ENCODE results near the gene SMYD3.

The SMYD3 gene

DNA sequence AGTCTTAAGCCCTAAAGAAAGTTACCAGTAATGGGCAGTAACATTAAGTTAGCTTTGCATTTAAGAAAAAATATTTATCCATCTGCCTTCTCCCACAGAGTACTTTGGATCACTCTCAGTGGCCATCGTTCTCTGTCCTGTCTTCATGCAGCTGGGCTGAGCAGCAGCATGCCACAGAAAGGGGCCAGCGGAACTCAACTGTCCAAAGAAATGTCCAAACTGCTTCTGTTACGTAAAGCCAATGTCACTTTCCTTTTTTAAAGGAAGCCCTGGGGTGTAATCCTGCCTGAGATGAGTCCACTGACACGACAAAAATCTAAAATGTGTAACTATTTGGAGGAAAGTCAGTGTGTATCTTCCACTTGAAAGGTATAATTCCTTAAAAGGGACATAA, 291.6 kb downstream of the SMYD3 start:
- DNase-seq (ENCODE audit: extremely low spot score) = no peak
- CTCF ChIA-PET = no interaction called here
- no peak for TF ChIP-seq FOXM1 (IDR thresholded peaks at IDR 0.05; ENCODE audit: borderline replicate concordance)
- TF ChIP-seq CTBP1 (IDR thresholded peaks at IDR 0.05; ENCODE audit: borderline replicate concordance) = no peak
- TF ChIP-seq ARNT (IDR thresholded peaks at IDR 0.05) = no peak
- no peak for TF ChIP-seq LEF1 (IDR thresholded peaks at IDR 0.05; ENCODE audit: borderline replicate concordance)
- TF ChIP-seq TARDBP (IDR thresholded peaks at IDR 0.05) = no peak
- POLR2A ChIA-PET = no interaction called here

DNA sequence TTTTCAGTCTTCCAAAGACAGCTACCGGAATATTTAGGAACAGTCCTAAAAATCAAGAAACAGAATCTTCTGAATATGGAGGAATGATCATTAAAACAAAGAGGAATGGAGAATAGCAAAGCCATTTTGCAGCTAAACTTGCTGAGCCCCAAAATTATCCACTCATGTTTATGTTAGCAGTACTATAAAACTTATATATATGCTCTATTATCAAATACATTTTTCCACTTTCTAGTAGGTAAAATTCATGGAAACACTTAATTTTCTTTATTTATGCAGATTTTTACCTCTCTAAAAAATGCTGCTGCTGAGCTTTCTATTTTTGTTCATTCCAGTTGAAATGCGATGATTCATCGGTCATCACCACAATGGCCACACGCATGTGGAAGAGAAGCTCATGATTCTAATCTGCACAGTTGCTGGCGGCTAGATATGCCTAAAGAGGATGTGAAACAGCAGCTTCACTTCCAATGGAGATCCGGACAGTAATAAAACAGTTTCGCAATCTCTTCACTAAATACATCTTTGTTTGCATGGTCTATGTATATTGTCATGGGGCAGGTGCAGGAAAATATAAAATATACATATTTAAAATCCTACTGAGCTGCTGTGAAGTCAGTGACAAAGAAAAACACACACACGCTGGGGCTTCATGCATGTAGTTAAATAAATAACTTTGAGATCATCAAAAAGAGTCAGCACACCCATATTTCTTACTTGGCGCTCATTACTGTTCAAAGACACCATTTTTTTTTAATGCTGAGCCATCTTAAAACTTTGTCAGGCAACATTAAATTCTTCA, 292.2 kb downstream of the SMYD3 start:
- no peak for TF ChIP-seq FOXA1 (IDR thresholded peaks at IDR 0.05)
- ChIA-PET CTCF (no interaction called here), POLR2A (no interaction called here)
- DNase-seq (ENCODE audit: extremely low spot score) = no peak

DNA sequence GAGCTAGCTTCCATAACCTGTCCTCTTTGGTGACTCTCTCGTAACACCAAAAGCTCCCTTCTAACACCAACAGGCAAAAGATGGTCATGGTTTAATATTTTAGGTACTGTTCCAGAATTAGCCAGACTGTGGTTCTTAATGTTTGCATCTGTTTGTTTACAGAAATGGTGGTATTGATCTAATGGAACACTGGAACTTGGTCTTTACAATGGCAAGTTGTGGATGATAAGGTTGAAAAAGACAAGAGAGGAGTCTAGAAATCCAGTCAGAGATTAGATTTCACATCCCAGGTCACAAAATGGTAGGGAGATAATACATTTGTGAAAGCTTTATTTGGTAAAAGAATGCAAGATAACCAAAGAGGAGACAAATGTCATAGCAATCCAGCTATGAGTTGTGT, 293.1 kb downstream of the SMYD3 start:
- TF ChIP-seq NFRKB (IDR thresholded peaks at IDR 0.05) (no peak), TARDBP (IDR thresholded peaks at IDR 0.05) (no peak), ELF4 (IDR thresholded peaks at IDR 0.05) (no peak), FOXA1 (IDR thresholded peaks at IDR 0.05) (no peak), L3MBTL2 (conservative IDR thresholded peaks at IDR 0.05) (no peak)
- POLR2A ChIA-PET = no interaction called here
- CTCF ChIA-PET = no interaction called here
- no peak for DNase-seq (ENCODE audit: extremely low spot score)

DNA sequence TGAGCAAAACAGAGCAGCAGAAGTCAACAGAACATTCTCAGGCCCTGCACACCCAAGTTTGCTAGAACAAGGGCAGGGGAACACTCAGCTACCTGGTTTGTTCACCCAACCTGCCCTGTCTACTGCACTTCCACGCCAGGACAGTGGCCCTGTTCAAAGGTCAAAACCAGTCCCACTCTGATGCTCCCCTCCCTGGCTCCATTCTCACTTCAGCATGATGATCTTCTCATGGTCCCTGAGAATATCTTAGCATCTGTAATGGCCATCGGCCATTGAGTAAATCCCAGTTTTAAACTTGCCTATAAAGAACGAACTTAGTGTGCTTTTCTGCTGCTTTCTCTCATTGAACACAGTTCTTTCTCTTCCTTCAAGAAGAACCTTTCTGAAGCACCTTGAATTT, 293.6 kb downstream of the SMYD3 start:
- ChIA-PET POLR2A (no interaction called here), CTCF (no interaction called here)
- DNase-seq (ENCODE audit: extremely low spot score) = no peak
- TF ChIP-seq NFRKB (IDR thresholded peaks at IDR 0.05) (no peak), FOXM1 (IDR thresholded peaks at IDR 0.05; ENCODE audit: borderline replicate concordance) (no peak), ZNF384 (IDR thresholded peaks at IDR 0.05) (no peak), FOXA1 (IDR thresholded peaks at IDR 0.05) (no peak), ELF4 (IDR thresholded peaks at IDR 0.05) (no peak), CTBP1 (IDR thresholded peaks at IDR 0.05; ENCODE audit: borderline replicate concordance) (no peak), ARNT (IDR thresholded peaks at IDR 0.05) (no peak), LEF1 (IDR thresholded peaks at IDR 0.05; ENCODE audit: borderline replicate concordance) (no peak), L3MBTL2 (conservative IDR thresholded peaks at IDR 0.05) (no peak)

DNA sequence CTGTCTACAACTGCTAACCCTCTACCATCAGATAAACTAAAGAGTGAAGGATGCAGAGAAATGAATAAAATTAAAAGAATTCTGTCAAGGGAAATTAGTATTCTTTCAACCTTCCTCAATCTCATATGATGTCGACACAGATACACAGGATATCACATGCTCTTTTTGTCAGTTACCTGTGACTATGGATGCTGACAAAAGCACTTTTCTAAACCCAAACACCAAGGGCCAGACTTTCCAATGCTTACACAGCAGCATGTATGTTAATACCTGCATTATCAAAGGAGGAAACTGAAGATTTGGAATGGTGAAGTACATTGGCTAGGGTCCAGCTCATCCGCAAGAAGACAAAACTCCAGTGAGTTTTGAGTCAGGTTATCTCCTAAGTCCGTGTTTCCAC, 294.0 kb downstream of the SMYD3 start:
- DNase-seq (ENCODE audit: extremely low spot score) = no peak
- ChIA-PET POLR2A (no interaction called here), CTCF (no interaction called here)
- TF ChIP-seq TARDBP (IDR thresholded peaks at IDR 0.05) = no peak
- TF ChIP-seq CTBP1 (IDR thresholded peaks at IDR 0.05; ENCODE audit: borderline replicate concordance) = no peak
- no peak for TF ChIP-seq ARNT (IDR thresholded peaks at IDR 0.05)
- TF ChIP-seq FOXM1 (IDR thresholded peaks at IDR 0.05; ENCODE audit: borderline replicate concordance) = no peak
- TF ChIP-seq ELF4 (IDR thresholded peaks at IDR 0.05) = no peak
- no peak for TF ChIP-seq FOXK2 (IDR thresholded peaks at IDR 0.05)
- no peak for TF ChIP-seq SP1 (IDR thresholded peaks at IDR 0.05)
- no peak for TF ChIP-seq NFRKB (IDR thresholded peaks at IDR 0.05)
- no peak for TF ChIP-seq HDGF (IDR thresholded peaks at IDR 0.05; ENCODE audit: borderline replicate concordance)
- no peak for TF ChIP-seq SUZ12 (IDR thresholded peaks at IDR 0.05)
- TF ChIP-seq, protein P1, sequence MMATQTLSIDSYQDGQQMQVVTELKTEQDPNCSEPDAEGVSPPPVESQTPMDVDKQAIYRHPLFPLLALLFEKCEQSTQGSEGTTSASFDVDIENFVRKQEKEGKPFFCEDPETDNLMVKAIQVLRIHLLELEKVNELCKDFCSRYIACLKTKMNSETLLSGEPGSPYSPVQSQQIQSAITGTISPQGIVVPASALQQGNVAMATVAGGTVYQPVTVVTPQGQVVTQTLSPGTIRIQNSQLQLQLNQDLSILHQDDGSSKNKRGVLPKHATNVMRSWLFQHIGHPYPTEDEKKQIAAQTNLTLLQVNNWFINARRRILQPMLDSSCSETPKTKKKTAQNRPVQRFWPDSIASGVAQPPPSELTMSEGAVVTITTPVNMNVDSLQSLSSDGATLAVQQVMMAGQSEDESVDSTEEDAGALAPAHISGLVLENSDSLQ (IDR thresholded peaks at IDR 0.05) = no peak
- TF ChIP-seq FOXA1 (IDR thresholded peaks at IDR 0.05) = no peak
- no peak for TF ChIP-seq LEF1 (IDR thresholded peaks at IDR 0.05; ENCODE audit: borderline replicate concordance)
- TF ChIP-seq BHLHE40 (IDR thresholded peaks at IDR 0.05; ENCODE audit: borderline replicate concordance) = no peak
- no peak for TF ChIP-seq L3MBTL2 (conservative IDR thresholded peaks at IDR 0.05)
- TF ChIP-seq ZNF384 (IDR thresholded peaks at IDR 0.05) = no peak

DNA sequence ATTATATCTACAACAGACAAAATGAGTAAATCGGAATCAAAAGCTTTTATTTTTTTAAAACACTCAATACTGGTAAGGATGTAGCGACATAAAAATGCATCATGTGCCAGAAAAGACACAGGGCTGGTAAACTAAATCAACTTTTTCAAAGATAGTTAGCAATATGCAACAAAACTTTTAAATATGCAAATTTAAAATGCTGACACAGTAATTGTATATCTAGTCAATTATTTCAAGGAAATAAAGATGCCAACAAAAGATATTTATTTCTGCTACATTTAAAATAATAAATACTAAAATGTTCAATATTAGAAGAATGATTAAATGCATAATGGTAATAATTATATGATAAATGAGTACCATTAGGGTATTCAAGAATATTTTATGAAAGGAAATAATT, 295.1 kb downstream of the SMYD3 start:
- TF ChIP-seq SP1 (IDR thresholded peaks at IDR 0.05) (no peak), FOXM1 (IDR thresholded peaks at IDR 0.05; ENCODE audit: borderline replicate concordance) (no peak), FOXK2 (IDR thresholded peaks at IDR 0.05) (no peak), BHLHE40 (IDR thresholded peaks at IDR 0.05; ENCODE audit: borderline replicate concordance) (no peak), L3MBTL2 (conservative IDR thresholded peaks at IDR 0.05) (no peak)
- TF ChIP-seq, protein P1 (IDR thresholded peaks at IDR 0.05) = no peak
- CTCF ChIA-PET = no interaction called here

DNA sequence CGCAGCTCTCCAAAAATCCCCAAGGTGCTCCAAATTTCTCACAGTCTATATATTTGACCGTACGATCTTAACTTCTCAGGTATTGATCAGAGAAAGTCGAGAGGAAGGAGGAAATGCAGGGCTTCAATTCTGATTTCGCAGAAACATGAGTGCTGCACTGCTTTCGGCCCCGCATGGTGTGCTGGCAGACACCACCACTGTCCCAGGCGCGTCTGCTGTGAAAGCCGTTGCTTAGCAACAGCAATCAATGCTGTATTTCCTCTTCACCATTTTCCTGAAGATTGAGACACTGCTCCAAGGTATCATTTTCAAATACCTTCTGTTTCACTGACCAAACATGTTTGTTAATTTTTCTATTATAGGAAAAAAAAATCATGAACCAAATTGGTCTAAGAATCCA, 296.3 kb downstream of the SMYD3 start:
- DNase-seq (ENCODE audit: extremely low spot score) = no peak
- CTCF ChIA-PET = no interaction called here
- TF ChIP-seq TARDBP (IDR thresholded peaks at IDR 0.05) = no peak
- POLR2A ChIA-PET = no interaction called here

More for the DNA sequence above, 295.1 kb downstream of the SMYD3 start:
- POLR2A ChIA-PET = no interaction called here
- DNase-seq (ENCODE audit: extremely low spot score) = no peak

DNA sequence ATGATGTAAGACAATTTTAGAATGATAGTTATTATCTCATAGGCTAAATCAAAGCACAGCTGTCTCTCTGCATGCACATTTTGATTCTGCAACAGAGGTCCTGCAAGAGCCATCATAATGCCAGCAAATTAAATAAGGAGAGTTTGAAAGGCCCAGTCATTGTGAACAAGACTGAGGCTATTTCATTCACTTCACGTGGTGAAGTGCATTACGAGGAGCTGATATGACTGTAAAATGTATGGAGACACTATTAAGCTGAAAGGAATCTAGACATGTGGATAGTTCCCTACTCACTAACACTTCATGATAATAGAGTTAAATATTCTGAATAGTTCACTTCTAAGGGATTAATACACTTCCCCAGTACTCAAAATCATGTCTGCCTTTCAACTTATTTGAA, 299.0 kb downstream of the SMYD3 start:
- ChIA-PET POLR2A (no interaction called here), CTCF (no interaction called here)
- TF ChIP-seq SP1 (IDR thresholded peaks at IDR 0.05) = no peak
- no peak for DNase-seq (ENCODE audit: extremely low spot score)

All from HEK293T (cell line).